SH-SY5Y (cell line): Measurements from ENCODE around the gene KLK11.

Experiments
- GATA2 ChIP-seq: IDR thresholded peaks from 2 replicates; pipeline ENCODE4 v1.6.1; 2011; ENCODE audit warnings: mild to moderate bottlenecking, low read depth, low read length
- GATA3 ChIP-seq: IDR thresholded peaks from 2 replicates; pipeline ENCODE4 v1.6.1; 2011; ENCODE audit warnings: low read depth, mild to moderate bottlenecking, low read length, moderate library complexity

- TF ChIP-seq GATA2 = no peak
- TF ChIP-seq GATA3 = no peak
These were observed 46.7 kb downstream of the KLK11 start for GRCh38 chr19:50979758-50980157.
